Measurements from ENCODE around the gene CDH4. TPM values are rescaled to one million over a fixed set of nuclear protein-coding genes. Genes with fewer than 3 reads are reported as not detected.

CDH4 gene
- total RNA-seq, 4 donors from 2014 or later, result 0.71 to 4.2 (median 2.9) TPM

DNA sequence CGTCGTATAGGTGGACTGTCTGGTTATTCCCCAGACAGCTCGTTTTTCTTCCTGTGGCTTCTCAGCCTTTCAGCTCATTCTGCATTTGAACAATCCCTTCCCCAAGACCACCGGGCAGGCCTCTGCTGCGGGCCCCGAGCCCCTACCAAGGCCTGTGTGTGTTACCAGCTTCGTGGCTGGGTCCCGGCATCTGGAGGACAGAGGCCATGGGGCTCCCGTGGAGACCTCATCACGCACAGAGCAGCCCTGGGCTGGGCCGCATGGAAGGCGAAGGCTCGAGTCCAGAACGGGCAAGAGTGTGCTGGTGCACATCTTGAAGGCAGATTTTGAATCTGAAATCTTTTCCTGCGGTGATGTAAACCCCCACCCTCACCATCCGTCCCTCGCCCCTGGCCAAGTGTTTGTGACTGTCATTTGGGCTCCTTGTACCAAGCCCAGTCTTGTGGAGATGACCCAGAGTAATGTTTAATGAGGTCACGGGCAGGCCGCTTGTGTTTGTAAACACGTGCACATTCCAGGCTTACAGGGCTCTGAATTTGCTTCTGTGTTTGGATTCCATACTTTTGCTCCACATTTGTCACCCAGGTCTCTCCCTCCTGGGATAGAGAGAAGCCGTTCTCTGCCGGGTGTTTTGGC is 119.6 kb downstream of the CDH4 start:
- intact Hi-C loops (cut with DNase I; ENCODE audit: low total_unique reads), result no loop called here
- H3K4me3 ChIP-seq (ENCODE audit: low read depth, poor library complexity, severe bottlenecking), result no peak overlapping the region
- TF ChIP-seq, protein P1, sequence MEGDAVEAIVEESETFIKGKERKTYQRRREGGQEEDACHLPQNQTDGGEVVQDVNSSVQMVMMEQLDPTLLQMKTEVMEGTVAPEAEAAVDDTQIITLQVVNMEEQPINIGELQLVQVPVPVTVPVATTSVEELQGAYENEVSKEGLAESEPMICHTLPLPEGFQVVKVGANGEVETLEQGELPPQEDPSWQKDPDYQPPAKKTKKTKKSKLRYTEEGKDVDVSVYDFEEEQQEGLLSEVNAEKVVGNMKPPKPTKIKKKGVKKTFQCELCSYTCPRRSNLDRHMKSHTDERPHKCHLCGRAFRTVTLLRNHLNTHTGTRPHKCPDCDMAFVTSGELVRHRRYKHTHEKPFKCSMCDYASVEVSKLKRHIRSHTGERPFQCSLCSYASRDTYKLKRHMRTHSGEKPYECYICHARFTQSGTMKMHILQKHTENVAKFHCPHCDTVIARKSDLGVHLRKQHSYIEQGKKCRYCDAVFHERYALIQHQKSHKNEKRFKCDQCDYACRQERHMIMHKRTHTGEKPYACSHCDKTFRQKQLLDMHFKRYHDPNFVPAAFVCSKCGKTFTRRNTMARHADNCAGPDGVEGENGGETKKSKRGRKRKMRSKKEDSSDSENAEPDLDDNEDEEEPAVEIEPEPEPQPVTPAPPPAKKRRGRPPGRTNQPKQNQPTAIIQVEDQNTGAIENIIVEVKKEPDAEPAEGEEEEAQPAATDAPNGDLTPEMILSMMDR (IDR thresholded peaks at IDR 0.05), result no peak
- TF ChIP-seq POLR2A (IDR thresholded peaks at IDR 0.05), result no peak
- 65 to 75% methylated on average over 22 of the region's 22 CpGs for WGBS, 2 donors
- DNase-seq (ENCODE audit: low spot score in 2 of 2), result no peak

DNA sequence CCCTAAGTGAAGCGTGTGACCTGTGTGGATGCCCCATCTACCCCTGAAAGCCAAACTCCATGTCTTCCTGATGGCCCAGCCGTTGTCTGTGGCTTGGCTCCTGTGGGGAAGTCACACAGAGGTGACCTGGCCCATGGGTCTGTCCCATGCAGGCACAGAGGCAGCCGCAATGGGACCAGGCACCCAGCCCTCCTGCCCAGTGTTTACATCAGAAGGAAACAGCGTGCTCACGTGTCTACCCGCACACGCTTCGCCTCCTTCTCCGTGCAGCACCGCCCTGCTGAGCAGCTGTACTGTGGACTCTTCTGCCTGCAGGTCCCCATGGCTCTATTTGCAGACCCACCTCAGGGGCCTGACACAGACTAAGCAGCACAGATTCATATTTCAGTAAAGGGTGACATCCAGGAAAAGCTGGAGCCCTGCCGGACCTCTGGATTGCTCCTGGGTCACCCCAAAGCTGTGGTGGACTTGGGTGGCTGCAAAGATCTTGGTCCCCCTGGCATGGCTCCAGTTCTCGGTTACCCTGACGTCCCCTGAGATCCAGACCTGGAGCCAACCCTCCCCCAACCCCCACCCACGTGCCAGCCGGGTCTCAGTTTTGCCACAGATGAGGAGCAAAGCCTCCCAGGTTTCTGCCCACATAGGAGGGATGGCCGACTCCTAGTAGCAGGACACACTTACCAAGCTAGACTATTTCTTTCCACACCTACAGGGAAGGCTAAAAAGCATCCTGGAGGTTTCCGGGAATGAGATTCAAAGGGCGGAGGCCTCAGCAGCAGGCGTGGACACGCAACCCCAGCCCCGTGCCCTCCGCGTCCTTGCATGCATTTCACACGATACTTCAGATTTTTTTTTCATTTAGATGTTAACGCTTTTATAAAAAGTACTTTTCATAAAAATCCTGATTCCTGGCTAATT is 120.3 kb downstream of the CDH4 start:
- TF ChIP-seq, protein P1 (IDR thresholded peaks at IDR 0.05), result no peak
- no peak for TF ChIP-seq POLR2A (IDR thresholded peaks at IDR 0.05)
- no peak overlapping the region for H3K4me3 ChIP-seq (ENCODE audit: low read depth, poor library complexity, severe bottlenecking)
- intact Hi-C loops (cut with DNase I; ENCODE audit: low total_unique reads), result no loop called here
- 65 to 72% methylated on average over 23 to 24 of the region's 25 CpGs for WGBS, 2 donors
- DNase-seq (ENCODE audit: low spot score in 2 of 2), result no peak

DNA sequence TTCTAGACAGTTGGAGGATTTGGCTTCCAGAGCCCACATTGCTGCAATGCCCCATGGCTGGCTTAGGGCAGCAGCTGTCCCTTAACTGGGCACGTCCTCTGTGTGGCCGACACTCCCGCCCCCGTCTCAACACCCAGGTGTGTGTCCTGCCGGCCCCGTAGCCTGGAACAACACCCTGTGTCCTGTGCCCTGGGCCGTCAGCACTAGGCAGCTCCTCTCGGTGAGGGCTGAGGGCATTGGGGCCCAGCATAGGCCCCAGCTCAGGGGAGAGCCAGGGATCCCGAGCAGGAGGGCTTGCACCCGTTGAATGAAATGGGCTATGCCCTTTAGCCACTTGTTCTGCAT is 121.0 kb downstream of the CDH4 start:
- no peak for DNase-seq (ENCODE audit: low spot score in 2 of 2)
- intact Hi-C loops (cut with DNase I; ENCODE audit: low total_unique reads), result no loop called here
- WGBS, 2 donors, result 68 to 74% methylated on average over 9 to 10 of the region's 10 CpGs
- no peak overlapping the region for H3K4me3 ChIP-seq (ENCODE audit: low read depth, poor library complexity, severe bottlenecking)
- TF ChIP-seq, protein P1 (IDR thresholded peaks at IDR 0.05), result no peak
- no peak for TF ChIP-seq POLR2A (IDR thresholded peaks at IDR 0.05)

DNA sequence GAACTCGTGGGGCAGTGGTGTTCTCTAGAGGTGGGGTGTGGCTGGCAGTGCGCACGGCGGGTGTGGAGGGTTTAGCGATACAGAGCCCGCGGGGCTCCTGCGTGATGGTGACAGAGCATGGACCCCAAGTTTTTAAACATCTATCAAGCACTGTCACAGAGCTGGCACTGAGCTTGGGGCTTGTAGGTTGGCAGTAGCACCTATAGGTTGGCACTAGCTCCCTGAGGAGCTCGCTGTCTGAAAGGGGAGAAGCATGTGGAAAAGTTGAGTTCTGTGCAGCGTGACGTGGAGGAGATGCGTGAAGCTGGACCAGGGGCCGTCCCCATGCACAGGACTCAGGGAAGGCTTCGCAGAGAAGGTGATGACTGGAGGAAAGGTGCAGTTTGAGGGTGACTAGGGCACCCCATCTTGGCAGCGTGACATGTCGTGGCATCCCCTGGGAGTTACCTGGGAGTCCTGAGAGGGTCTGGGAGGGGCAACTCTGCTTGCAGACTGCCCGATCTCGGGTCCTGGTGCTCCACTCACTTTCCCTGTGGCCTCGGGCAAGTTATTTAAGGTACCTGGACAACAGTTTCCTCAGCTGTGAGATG is 122.0 kb downstream of the CDH4 start:
- 86 to 89% methylated on average over 19 of the region's 19 CpGs for WGBS, 2 donors
- intact Hi-C loops (cut with DNase I; ENCODE audit: low total_unique reads), result no loop called here
- TF ChIP-seq, protein P1 (IDR thresholded peaks at IDR 0.05), result no peak
- no peak for TF ChIP-seq POLR2A (IDR thresholded peaks at IDR 0.05)
- no peak overlapping the region for H3K4me3 ChIP-seq (ENCODE audit: low read depth, poor library complexity, severe bottlenecking)
- no peak for DNase-seq (ENCODE audit: low spot score in 2 of 2)

DNA sequence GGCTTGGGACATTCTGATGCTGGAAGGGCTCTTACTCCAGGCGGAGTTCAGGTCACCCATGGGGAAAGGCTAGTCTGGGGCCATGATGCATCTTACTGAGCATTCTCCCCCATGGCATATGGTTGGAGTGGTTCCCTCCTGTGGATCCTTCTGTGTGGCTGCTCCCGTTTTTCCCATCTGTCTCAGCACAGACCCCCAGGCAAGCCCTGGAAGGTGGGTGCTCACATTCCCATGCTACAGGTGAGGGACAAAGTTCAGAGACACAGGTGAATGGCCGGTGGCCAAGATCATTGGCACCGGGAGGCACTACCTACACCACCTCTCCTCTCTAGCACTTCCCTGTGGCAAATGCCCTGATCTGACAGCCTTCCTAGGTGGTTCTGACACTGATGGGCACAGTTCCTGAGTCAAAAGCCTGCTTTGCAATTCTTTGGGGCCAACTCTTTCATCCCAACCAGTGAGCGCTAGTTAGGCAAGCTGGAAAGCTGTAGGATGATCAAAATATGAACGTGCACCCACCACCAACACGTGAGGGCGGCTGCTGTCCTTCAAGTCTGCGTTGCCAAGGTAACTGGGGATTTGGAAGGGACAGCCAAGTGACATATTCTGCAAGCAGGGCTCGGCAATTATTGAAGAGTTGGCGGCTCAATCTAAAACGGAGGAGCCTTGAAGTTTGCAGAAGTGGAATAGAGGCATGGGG is 124.6 kb downstream of the CDH4 start:
- TF ChIP-seq POLR2A (IDR thresholded peaks at IDR 0.05), result no peak
- TF ChIP-seq, protein P1 (IDR thresholded peaks at IDR 0.05), result no peak
- H3K4me3 ChIP-seq (ENCODE audit: low read depth, poor library complexity, severe bottlenecking), result no peak overlapping the region
- 88 to 91% methylated on average over 12 of the region's 12 CpGs for WGBS, 2 donors
- intact Hi-C loops (cut with DNase I; ENCODE audit: low total_unique reads), result no loop called here
- no peak for DNase-seq (ENCODE audit: low spot score in 2 of 2)
